COLO668 (cell line): ENCODE data around the gene GDPD4.
A peak's percentile ranks its signal among the peaks of the same experiment; 100 is the strongest.

ENCODE experiments used
- DNase-seq: peaks from one replicate; lab custom pipeline; 2025; ENCODE audit not compliant: unreplicated experiment; lab: John Stamatoyannopoulos, UW

Gene GDPD4

GRCh38 chr11:77191823-77192495, 109.5 kb downstream of the GDPD4 start:
- peak; percentile 85 for DNase-seq

GRCh38 chr11:77191429-77191822, 110.1 kb downstream of the GDPD4 start:
- peak; percentile 6 for DNase-seq

- no peak for DNase-seq
These were observed 111.0 kb downstream of the GDPD4 start for GRCh38 chr11:77190331-77191075.

GRCh38 chr11:77189588-77190210, 111.8 kb downstream of the GDPD4 start:
- DNase-seq: peak; percentile 2

GRCh38 chr11:77188633-77189491, 112.6 kb downstream of the GDPD4 start:
- peak; percentile 92 for DNase-seq

DNA sequence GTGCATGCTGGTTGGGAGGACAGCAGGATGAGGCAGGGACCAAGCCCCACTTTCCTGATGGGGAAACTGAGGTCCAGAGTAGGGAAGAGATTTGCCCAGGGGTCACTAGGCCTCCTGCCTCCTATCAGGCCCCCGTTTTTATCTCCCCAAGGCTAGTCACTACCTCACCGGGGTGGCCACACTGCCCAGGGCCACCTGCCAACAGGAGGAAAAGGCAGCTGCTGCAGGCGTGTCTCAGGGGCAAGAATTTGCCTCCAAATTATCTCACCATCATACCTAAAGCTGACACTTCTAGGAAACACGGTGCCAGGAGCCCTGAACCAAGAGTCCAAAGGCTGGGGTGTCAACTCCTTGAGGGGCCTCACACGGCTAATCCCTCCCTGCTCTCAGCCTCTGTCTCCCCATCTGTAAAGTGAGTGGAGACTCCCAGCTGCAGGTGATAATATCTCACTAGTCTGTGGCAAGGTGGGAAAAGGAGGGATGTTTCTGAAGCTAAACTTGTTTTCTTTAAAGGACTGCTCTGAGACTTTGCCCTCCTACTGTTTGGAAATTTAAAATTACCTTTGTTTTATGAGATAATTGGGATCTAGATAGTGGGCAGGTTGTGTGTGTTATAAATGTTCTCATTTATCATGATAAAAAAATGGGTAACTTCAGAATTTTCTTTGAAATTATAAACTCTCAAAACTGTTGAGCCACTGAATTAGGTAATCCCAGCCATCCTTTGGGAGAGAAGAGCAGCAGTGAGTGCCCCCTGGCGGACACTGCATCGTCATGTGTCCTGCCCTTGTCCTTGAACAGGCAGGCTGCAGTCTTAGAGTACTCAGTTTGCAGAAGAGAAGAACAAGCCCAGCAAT, 113.5 kb downstream of the GDPD4 start:
- DNase-seq: peak; percentile 76

DNA sequence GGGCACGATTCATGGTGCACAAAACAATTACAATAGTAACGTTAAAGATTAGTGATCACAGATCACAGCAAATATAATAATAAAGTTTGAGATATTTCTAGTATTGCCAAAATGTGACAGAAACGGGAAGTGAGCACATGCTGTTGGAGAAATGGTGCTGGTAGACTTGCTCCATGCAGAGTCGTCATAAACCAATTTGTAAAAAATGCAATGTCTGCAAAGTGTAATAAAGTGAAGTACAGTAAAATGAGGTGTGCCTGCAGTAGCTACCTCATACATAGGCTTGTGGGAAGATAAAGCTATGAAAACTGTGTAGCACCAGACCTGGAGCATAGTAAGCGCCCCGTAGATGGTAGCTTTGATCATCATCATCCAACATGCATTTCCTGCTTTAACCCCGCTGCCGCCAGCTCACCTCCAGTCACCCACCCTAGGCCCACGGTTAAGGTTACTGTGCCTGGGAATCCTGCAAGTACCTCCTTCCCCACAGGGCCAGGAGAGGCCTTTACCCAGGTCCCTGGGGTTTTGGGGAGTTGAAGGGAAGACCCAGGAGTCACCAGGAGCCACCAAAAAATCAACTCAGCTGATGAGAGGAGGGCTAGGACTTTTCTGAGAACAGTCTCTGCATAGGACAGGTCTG, 114.3 kb downstream of the GDPD4 start:
- DNase-seq: no peak

DNA sequence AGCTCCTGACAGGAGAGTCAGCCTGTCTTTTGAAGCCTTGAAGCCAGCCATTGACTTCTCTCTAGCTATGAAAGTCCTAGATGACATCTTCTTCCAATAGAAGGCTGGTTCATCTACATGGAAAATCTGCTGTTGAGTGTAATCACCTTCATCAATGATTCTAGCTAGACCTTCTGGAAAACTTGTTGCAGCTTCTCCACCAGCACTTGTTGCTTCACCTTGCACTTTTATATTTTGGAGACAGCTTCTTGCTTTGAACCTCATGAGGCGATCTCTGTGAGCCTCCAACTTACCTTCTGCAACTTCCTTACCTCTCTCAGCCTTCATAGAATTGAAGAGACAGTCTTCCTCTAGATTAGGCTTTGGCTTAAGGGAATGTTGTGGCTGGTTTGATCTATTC, 115.2 kb downstream of the GDPD4 start:
- no peak for DNase-seq

GRCh38 chr11:77184136-77184860, 117.2 kb downstream of the GDPD4 start:
- DNase-seq: no peak

GRCh38 chr11:77183431-77183984, 118.0 kb downstream of the GDPD4 start:
- no peak for DNase-seq

DNA sequence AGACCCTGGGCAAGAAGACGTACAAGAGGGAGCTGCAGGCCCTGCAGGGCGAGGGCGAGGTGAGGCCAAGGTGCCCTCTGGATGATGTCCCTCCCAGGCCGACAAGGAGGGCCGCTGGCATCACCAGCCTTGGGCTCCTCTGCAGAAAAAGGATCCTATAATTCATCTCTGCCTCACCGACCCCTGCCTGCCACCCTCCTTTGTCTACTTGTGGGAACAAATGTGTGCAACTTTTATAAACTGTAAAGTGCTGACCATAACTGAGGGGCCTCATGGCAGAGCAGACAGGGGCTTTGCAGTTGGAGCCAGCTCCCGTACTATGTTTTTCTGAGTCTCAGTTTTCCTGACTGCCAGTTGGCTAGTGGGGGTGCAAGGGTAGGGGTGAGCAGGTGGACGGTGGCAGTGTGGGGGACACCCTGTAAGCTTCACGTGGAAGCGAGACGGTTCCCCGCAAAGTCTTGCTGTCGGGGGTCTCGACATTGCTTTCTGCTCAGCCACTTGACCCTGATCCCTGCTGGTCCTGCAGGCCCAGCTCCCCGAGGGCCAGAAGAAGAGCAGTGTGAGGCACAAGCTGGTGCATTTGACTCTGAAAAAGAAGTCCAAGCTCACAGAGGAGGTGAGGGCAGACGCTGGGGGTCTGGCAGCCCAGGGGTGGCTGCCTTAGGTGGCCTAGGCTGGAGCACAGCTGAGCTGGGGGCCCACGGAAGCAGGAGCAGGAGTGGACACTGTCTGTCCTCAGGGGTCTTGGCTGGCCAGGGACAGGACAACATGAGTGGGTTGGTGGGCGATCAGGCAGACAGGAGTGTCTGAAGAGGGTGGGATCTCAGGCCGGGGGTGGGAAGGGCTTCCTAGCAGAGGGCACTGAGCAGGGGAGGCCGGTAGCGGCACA, 118.7 kb downstream of the GDPD4 start:
- no peak for DNase-seq

DNA sequence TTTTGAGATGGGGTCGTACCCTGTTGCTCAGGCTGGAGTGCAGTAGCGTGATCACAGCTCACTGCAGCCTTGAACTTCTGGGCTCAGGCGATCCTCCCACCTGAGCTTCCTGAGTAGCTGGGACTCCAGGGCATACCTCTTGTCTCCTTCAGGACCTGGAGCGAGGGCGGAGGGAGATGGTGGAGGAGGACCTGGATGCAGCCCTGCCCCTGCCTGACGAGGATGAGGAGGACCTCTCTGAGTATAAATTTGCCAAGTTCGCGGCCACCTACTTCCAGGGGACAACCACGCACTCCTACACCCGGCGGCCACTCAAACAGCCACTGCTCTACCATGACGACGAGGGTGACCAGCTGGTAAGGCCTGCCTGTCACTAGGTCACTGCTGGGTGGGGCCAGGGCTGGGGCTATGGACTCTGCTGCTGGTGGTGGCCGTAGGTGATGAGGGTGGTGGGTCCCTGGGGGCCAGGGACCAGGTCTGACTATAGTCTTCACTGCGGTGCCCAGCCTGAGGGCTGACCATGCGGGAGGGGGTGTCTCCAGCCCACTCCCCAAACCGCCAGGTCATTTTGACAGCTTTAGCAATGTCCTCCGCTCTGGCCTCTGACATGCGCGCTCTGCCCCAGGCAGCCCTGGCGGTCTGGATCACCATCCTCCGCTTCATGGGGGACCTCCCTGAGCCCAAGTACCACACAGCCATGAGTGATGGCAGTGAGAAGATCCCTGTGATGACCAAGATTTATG, 119.5 kb downstream of the GDPD4 start:
- no peak for DNase-seq

DNA sequence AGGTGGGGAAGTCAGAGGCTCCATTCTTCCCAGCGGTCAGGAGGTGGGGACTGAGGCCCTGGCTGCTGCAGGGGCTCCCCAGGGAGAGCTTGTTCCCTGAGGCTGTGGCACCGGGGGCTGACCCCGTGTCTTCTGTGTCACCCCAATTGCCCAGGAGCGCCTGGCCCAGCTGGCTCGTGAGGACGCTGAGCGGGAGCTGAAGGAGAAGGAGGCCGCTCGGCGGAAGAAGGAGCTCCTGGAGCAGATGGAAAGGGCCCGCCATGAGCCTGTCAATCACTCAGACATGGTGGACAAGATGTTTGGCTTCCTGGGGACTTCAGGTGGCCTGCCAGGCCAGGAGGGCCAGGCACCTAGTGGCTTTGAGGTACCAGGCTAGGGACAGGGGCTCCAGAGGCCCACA, 120.3 kb downstream of the GDPD4 start:
- no peak for DNase-seq

DNA sequence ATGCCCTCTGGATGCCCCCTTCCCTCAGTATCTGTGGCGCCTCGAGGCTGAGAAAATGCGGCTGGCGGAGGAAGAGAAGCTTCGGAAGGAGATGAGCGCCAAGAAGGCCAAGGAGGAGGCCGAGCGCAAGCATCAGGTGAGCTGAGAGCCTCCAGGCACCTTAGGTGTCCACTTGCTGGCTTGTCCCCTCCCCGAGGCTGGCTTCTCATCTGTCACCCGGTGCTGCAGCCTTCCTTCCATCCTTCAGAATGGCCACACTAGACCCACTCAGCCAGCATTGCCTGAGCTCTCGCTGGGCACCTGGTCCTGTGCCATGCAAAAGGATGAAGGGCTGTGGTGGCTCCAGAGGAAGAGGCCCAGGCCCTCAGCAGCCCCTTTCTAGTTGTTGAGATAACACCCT, 121.1 kb downstream of the GDPD4 start:
- DNase-seq: no peak

DNA sequence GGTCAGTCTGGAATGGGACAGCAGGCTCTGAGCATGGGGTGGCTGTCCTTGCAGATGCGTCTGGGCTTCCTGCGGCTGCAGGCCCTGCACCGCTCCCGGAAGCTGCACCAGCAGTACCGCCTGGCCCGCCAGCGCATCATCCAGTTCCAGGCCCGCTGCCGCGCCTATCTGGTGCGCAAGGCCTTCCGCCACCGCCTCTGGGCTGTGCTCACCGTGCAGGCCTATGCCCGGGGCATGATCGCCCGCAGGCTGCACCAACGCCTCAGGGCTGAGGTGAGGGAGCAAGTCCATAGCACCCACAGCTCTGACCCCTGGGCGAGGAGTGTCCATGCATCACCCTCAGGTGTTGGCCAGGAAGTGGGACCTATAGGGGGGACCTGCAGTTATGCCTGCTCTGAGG, 121.8 kb downstream of the GDPD4 start:
- no peak for DNase-seq

- no peak for DNase-seq
These were observed 122.4 kb downstream of the GDPD4 start for GRCh38 chr11:77179048-77179447.

DNA sequence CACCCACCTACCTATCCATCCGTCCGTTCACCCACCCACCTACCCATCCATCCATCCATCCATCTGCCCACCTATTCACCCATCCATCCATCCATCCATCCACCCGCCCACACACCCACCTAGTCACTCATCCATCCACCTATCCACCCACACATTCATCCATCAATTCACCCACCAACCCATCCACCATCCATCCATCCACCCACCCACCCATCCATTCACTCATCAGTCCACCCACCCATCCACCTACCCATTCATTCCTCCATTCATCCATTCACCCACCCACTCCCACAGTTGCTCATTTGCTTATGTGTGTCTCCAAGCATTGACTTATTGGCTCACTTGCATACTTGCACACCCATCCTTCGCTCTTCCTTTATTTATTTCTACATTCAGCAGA, 123.3 kb downstream of the GDPD4 start:
- DNase-seq: no peak
